Effector CD8-positive, alpha-beta T cell (primary cell): ENCODE results near the gene DSC2.
"Not testable (repeated sequence)": the region's sequence is repeated elsewhere in the genome, so short reads cannot be mapped to it uniquely, and the experiment has no call there.

Experiments used
- DNase-seq: peaks from one replicate; lab custom pipeline; 2025; lab: John Stamatoyannopoulos, UW

Gene DSC2

GRCh38 chr18:31042406-31043181 lies 59.6 kb downstream of the DSC2 start, which contains the start of gene DSC3:
DSC3 (minus strand) TSS chr18:31042742; CDS start chr18:31042660, 82 bp downstream.
- DNase-seq = no peak

GRCh38 chr18:31042084-31042405 lies 60.2 kb downstream of the DSC2 start:
- DNase-seq = no peak

- no peak for DNase-seq
Measured at GRCh38 chr18:31041271-31042083, 60.7 kb downstream of the DSC2 start.

GRCh38 chr18:31040686-31041270 lies 61.4 kb downstream of the DSC2 start:
- no peak for DNase-seq

DNA sequence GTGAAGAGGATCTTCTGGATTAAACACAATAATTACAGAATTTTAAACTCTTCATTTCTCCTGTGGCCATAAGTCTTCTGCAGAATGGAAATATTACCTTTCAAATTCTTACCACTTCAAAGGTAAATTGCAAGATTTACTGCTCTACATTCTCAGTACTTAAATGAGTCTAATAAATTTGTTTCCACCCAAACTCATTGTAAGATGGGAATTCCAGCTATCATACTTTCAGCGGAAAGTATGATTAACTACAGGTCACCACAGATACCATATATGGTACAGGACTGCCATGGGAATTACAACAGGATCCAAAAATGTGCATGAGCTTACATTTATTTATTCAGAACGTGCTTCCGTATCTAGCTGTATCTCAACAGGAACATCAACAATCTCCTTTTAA lies 62.8 kb downstream of the DSC2 start:
- no peak for DNase-seq

- not testable (repeated sequence) for DNase-seq
Measured at GRCh38 chr18:31037686-31038085, 64.5 kb downstream of the DSC2 start.

- DNase-seq = no peak
Measured at GRCh38 chr18:31034541-31034940, 67.7 kb downstream of the DSC2 start.

GRCh38 chr18:31030574-31031278 lies 71.5 kb downstream of the DSC2 start:
- DNase-seq = no peak

- DNase-seq = no peak
Measured at GRCh38 chr18:31015715-31016434, 86.3 kb downstream of the DSC2 start.

- not testable (repeated sequence) for DNase-seq
Measured at GRCh38 chr18:31011455-31011854, 90.8 kb downstream of the DSC2 start.

GRCh38 chr18:31010601-31011000 lies 91.6 kb downstream of the DSC2 start:
- no peak for DNase-seq
